ENCODE data around the gene UBXN6.
A peak's percentile ranks its signal among the peaks of the same experiment; 100 is the strongest.

Gene UBXN6

GRCh38 chr19:4402171-4403004, 55.2 kb downstream of the UBXN6 start, which contains the start of gene CHAF1A:
CHAF1A (plus strand) TSS chr19:4402640; CDS start chr19:4402763, 123 bp downstream.
- DNase-seq: peak; percentile 92 to 99

DNA sequence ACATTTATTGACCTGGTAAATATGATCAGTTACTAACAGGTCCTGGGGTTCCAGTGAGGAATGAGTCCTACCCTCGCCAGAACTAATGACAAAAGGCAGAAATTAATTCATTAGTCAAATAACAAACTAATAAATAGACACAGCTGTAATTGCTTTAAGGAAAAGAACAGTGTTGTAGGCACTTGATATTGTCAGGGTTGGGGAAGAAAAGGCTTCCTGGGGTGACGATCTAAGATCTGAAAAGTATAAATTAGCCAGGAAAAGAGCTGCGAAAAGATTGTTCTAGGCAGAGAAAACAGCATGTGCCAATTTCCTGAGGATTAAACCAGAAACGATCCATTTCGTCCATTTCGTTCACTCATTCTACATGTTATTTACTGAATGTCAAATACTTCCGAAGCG, 55.8 kb downstream of the UBXN6 start:
- no peak for DNase-seq

DNA sequence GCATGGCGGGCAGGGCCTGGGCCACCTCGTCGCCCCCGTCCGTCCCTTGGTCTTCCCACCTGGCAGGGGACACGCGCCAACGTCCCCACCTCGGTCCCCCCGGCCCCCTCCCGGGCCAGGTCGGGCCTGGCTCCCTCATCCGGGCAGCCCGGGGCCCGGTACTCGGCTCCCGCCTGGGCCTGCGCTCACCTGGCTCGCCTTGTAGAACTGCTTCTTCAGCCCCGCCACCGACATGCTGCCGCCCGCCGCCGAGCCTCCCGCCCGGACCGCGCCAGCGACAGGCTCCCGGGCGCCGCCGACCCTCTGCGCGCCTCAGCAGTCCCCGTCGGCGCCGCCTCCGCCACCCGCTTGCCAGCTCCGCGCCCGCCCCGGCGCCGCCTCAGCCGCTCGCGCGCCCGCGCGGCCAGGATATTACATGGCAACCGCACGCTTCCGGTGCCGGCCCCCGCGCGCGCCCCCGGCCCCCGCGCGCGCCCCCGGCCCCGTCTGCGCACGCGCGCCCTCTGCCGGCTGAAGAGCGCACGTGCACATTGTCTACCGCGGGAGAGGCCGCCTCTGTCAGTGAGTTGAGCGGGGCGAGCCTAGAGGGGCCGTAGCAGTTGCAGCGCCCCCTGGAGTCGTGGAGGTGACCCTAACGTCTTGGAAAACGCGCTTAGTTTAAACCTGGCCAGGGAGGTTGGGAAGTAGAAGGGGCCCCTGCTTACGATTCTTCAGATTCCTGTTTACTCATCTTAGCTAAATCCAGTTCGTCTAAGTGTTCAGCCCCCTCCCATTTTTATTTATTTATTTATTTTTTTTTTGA, 57.3 kb downstream of the UBXN6 start, which contains the start of gene SH3GL1:
SH3GL1 (minus strand) TSS at position 413 of the 802 bp plus-strand sequence; CDS start at position 234, 179 bp downstream.
- peak; percentile 71 to 94 for DNase-seq

GRCh38 chr19:4399812-4400134, 57.8 kb downstream of the UBXN6 start:
- DNase-seq: no peak

DNA sequence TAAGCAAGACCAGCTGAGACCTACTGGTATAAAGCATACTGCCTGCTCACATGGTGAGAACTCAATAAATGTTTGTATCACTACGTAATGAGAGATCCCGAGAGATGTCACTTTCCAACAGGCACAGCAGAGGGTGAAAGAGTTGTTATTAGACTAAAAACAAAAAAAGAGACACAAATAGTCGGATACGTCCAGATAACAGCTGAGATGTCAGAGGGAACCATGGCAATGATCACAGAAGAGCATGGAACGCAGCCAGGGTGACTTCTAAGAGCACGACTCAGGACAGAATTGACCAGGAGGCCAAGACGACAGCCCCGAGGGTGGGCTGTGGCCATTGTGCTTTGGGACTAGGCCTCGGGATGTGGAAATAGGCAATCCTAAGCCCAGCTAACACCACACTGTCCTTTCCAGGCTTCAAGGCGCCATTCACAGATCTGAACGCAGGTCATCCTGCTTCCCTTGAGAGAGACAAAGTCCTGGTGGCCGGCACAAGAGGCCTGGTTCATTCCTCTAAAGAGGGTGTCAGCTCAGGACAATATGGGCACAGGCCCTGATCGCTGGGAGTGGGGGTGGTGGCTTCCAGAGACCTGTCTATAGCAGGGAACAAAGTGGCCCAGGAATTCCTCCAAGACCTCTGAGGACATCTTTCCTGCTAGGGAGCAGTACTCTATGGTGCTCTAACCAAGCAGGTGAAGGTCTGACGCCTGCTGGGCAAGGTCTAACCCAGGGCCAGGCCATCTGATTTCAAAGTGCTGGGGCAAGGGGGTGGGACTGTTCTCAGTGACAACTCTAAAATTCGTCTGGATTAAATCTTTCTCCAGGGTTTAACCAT, 60.4 kb downstream of the UBXN6 start:
- no peak for DNase-seq

All from bone marrow (tissue), 2 donors.